Right atrium auricular region (tissue), 2 donors: ENCODE results near the gene BRSK1. TPM values are rescaled to one million over a fixed set of nuclear protein-coding genes. Genes with fewer than 3 reads are reported as not detected.
A peak's percentile ranks its signal among the peaks of the same experiment; 100 is the strongest.

Experiments
- DNase-seq: peaks from one replicate; pipeline ENCODE4 v3.0.0-alpha.2; 2019; ENCODE audit warnings: low spot score
- H3K27ac ChIP-seq, 2 donors: fragments of 200-600 bp; sonication (generic); 1 replicate in 1 of 2; 2 replicates in 1 of 2; pipeline ENCODE4 v1.5.1; 2016 to 2019
- H3K27me3 ChIP-seq, 2 donors: fragments of 200-600 bp; sonication (generic); one replicate each; pipeline versions ENCODE4 v1.5.1 to v1.6.0; 2017 to 2019
- H3K36me3 ChIP-seq: fragments of 200-600 bp; sonication (generic); one replicate; pipeline ENCODE4 v1.5.1; 2016
- H3K4me1 ChIP-seq, 2 donors: fragments of 200-600 bp; sonication (generic); one replicate each; pipeline versions ENCODE4 v1.5.1 to v1.6.0; 2017 to 2019
- H3K4me3 ChIP-seq, 2 donors: fragments of 200-600 bp; sonication (generic); 1 replicate in 1 of 2; 2 replicates in 1 of 2; pipeline ENCODE4 v1.5.1; 2017 to 2019; ENCODE audit warnings: mild to moderate bottlenecking in 1 of 2, moderate library complexity in 1 of 2
- H3K9me3 ChIP-seq, 2 donors: fragments of 200-600 bp; sonication (generic); one replicate each; pipeline ENCODE4 v1.5.1; 2019
- CTCF ChIP-seq, 2 donors: fragments of 200-600 bp; sonication (generic); IDR thresholded peaks; one replicate each; pipeline ENCODE4 v1.5.1; 2019; ENCODE audit warnings: antibody characterized with exemption in 2 of 2
- total RNA-seq, 2 donors: library from RNA; depleted of rRNA; stranded (reverse); fragments of >200 nt; gene quantifications; one replicate each; pipeline ENCODE4 v1.1.0, GENCODE V29; 2016

The BRSK1 gene
- total RNA-seq, 2 donors from 2014 or later = 5.6 to 15.6 TPM

- Histone ChIP-seq H3K27me3 (no peaks in the 10 kb centered on the region), H3K4me3 (peak overlapping the region; percentile 82 to 97), H3K4me1 (peaks cover 3 to 69% of the 10 kb centered on the region in 2 donors), H3K36me3 (no peaks in the 10 kb centered on the region), H3K9me3 (no peaks in the 10 kb centered on the region), H3K27ac (no peak overlapping the region)
- no peak for TF ChIP-seq CTCF (IDR thresholded peaks at IDR 0.05)
- DNase-seq = no peak
These were observed 27.0 kb upstream of the BRSK1 start for GRCh38 chr19:55256562-55257460.

GRCh38 chr19:55257461-55258420 lies 26.1 kb upstream of the BRSK1 start:
- no peaks in the 10 kb centered on the region for H3K36me3 ChIP-seq
- TF ChIP-seq CTCF (IDR thresholded peaks at IDR 0.05) = no peak
- peak overlapping the region; percentile 82 to 97 for H3K4me3 ChIP-seq
- peaks cover 3 to 59% of the 10 kb centered on the region in 2 donors for H3K4me1 ChIP-seq
- H3K9me3 ChIP-seq = no peaks in the 10 kb centered on the region
- no peaks in the 10 kb centered on the region for H3K27me3 ChIP-seq
- peak overlapping the region; percentile 90 to 95 for H3K27ac ChIP-seq
- no peak for DNase-seq

- Histone ChIP-seq H3K27me3 (no peaks in the 10 kb centered on the region), H3K9me3 (no peaks in the 10 kb centered on the region), H3K4me3 (peak overlapping the region; percentile 82 to 97), H3K27ac (peak overlapping the region; percentile 90 to 95), H3K36me3 (no peaks in the 10 kb centered on the region), H3K4me1 (peaks cover 3 to 54% of the 10 kb centered on the region in 2 donors)
- no peak for TF ChIP-seq CTCF (IDR thresholded peaks at IDR 0.05)
- DNase-seq = no peak
These were observed 25.3 kb upstream of the BRSK1 start for GRCh38 chr19:55258476-55258827.

GRCh38 chr19:55258828-55259539 lies 24.8 kb upstream of the BRSK1 start, which contains the start of gene PPP6R1:
PPP6R1 (minus strand) TSS chr19:55259017; CDS start chr19:55247103, 11,914 bp downstream.
- peak within 1 kb of the TSS; percentile 90 to 95 for H3K27ac ChIP-seq
- H3K4me3 ChIP-seq = peak within 1 kb of the TSS; percentile 82 to 97
- no peaks in the 10 kb centered on the region for H3K36me3 ChIP-seq
- TF ChIP-seq CTCF (IDR thresholded peaks at IDR 0.05) = no peak
- no peaks in the 10 kb centered on the region for H3K9me3 ChIP-seq
- peak; percentile 98 for DNase-seq
- H3K27me3 ChIP-seq = no peaks in the 10 kb centered on the region
- peaks cover 3 to 49% of the 10 kb centered on the region in 2 donors for H3K4me1 ChIP-seq

- TF ChIP-seq CTCF (IDR thresholded peaks at IDR 0.05) = no peak
- Histone ChIP-seq H3K27ac (peak overlapping the region; percentile 90 to 95), H3K27me3 (no peaks in the 10 kb centered on the region), H3K4me1 (peaks cover 3 to 42% of the 10 kb centered on the region in 2 donors), H3K4me3 (peak overlapping the region; percentile 24 to 97), H3K9me3 (no peaks in the 10 kb centered on the region), H3K36me3 (no peaks in the 10 kb centered on the region)
- DNase-seq = no peak
These were observed 24.1 kb upstream of the BRSK1 start for GRCh38 chr19:55259540-55260210.
